Esophagus muscularis mucosa (tissue), 3 donors: ENCODE results near the gene THBS3.

Experiments
- EP300 ChIP-seq: sonication (generic); formaldehyde crosslinking; IDR thresholded peaks from one replicate; pipeline ENCODE4 v1.6.1; 2017; ENCODE audit warnings: antibody characterized with exemption
- TF ChIP-seq, protein P1 (sequence below), 3 experiments: fragments of 200-600 bp in 2 of 3; fragments of 450-650 bp in 1 of 3; sonication (generic) in 2 of 3; IDR thresholded peaks; one replicate each; pipeline ENCODE4 v1.5.1; 2017 to 2019; ENCODE audit warnings: antibody characterized with exemption in 3 of 3, mild to moderate bottlenecking in 2 of 3, moderate library complexity in 1 of 3

DNA sequence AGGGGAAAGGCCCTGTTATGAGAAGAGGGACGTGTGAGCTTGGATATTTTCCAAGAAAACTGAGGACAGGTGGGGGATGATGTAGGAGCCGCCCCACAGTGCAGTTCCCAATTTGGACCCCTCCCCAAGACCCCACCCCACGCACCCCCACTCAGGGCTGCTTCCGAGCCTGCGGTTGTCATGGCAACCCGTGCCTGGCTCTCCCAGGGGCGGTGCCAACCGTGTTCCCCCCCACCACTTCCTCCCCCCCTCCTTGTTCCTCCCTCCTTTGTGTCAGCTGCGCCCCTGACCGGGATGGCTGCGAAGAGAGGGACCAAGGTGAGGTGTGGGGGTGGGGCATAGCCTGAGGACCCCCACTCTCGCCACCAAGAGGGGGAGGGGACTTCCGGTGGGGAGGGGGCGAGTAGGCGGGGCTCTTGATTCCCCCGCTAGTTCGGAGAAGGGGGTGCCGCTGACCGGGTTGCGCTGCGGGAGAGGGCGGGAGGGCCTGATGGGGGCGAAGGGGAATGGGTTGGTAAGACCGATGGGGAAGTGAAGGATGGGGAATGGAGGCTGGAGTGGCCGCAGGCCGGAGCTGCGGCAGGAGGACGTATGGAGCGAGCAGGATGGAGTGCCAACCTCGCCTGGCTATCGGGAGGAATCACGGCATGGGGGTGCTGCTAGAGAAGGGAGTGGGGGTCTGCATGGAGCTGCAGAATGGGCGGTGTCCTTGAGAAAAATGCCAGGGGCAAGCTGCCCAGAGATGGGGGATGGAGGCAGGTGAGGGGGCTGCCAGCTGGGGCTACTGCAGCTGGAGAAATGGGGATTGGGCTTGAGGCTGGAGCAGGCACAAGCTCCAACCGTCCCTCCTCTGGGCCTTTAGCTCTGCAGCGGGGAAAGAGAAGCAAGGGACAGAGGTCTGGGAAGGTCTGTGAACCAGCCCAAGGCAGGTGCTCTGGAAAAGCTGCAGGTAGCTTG, 33.1 kb downstream of the THBS3 start:
- TF ChIP-seq, protein P1, sequence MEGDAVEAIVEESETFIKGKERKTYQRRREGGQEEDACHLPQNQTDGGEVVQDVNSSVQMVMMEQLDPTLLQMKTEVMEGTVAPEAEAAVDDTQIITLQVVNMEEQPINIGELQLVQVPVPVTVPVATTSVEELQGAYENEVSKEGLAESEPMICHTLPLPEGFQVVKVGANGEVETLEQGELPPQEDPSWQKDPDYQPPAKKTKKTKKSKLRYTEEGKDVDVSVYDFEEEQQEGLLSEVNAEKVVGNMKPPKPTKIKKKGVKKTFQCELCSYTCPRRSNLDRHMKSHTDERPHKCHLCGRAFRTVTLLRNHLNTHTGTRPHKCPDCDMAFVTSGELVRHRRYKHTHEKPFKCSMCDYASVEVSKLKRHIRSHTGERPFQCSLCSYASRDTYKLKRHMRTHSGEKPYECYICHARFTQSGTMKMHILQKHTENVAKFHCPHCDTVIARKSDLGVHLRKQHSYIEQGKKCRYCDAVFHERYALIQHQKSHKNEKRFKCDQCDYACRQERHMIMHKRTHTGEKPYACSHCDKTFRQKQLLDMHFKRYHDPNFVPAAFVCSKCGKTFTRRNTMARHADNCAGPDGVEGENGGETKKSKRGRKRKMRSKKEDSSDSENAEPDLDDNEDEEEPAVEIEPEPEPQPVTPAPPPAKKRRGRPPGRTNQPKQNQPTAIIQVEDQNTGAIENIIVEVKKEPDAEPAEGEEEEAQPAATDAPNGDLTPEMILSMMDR (IDR thresholded peaks at IDR 0.05) = no peak
- TF ChIP-seq EP300 = no peak
